Gastrocnemius medialis (tissue), 4 donors: ENCODE measurements around the gene COL27A1. TPM values are rescaled to one million over a fixed set of nuclear protein-coding genes. Genes with fewer than 3 reads are reported as not detected.
"Not testable (repeated sequence)": the region's sequence is repeated elsewhere in the genome, so short reads cannot be mapped to it uniquely, and the experiment has no call there.

Source experiments
- ATAC-seq, 2 donors: fragments of 150-250 bp; one replicate each; pipeline ENCODE4 v1.9.1; 2016
- DNase-seq, 2 donors: peaks; one replicate each; pipeline ENCODE4 v3.0.0-alpha.2; 2019
- H3K27ac ChIP-seq, 4 donors: fragments of 200-600 bp; sonication (generic); 1 replicate in 1 of 4; 2 replicates in 3 of 4; pipeline ENCODE4 v1.5.1; 2016 to 2018; ENCODE audit warnings: mild to moderate bottlenecking in 2 of 4, moderate library complexity in 1 of 4
- H3K27me3 ChIP-seq, 3 donors: fragments of 200-600 bp; sonication (generic) in 2 of 3; 1 replicate in 1 of 3; 2 replicates in 2 of 3; pipeline versions ENCODE4 v1.5.1 to v1.6.0; 2016 to 2019; ENCODE audit warnings: mild to moderate bottlenecking in 1 of 3, moderate library complexity in 1 of 3
- H3K36me3 ChIP-seq, 2 donors: fragments of 200-600 bp; sonication (generic) in 1 of 2; one replicate each; pipeline ENCODE4 v1.5.1; 2017 to 2018
- H3K4me1 ChIP-seq, 2 donors: fragments of 200-600 bp; sonication (generic) in 1 of 2; one replicate each; pipeline ENCODE4 v1.5.1; 2016 to 2017; ENCODE audit warnings: mild to moderate bottlenecking in 2 of 2
- H3K4me3 ChIP-seq, 4 donors: fragments of 200-600 bp; sonication (generic) in 3 of 4; 1 replicate in 1 of 4; 2 replicates in 3 of 4; pipeline ENCODE4 v1.5.1; 2016 to 2019; ENCODE audit warnings: mild to moderate bottlenecking in 2 of 4
- H3K9me3 ChIP-seq, 3 donors: fragments of 200-600 bp; sonication (generic) in 2 of 3; 1 replicate in 1 of 3; 2 replicates in 2 of 3; pipeline ENCODE4 v1.5.1; 2016 to 2019
- POLR2A ChIP-seq, 2 donors: fragments of 450-650 bp; IDR thresholded peaks; one replicate each; pipeline ENCODE4 v1.6.1; 2017; ENCODE audit warnings: antibody characterized with exemption in 2 of 2, mild to moderate bottlenecking in 2 of 2, moderate library complexity in 2 of 2
- in situ Hi-C, 4 donors: fragments of 200-750 bp; cut with MboI; loops; one replicate each; pipeline versions ENCODE4 v1.15.0 to v1.8.0; 2017; ENCODE audit warnings: low sequenced_read_pairs in 4 of 4
- intact Hi-C: fragments of 100-400 bp; cut with DNase I; formaldehyde crosslinking; loops from one replicate; pipeline ENCODE4 v1.15.1; 2023; ENCODE audit warnings: low total_unique reads
- total RNA-seq, 4 donors: library from RNA; depleted of rRNA; stranded (reverse); fragments of >200 nt; gene quantifications; one replicate each; pipeline versions ENCODE4 v1.1.0 to v1.2.3, GENCODE V29; 2016
- TF ChIP-seq, protein P1 (sequence below), 5 experiments: fragments of 450-650 bp in 3 of 5; fragments of 200-600 bp in 2 of 5; sonication (generic) in 2 of 5; IDR thresholded peaks in 4 of 5; conservative IDR thresholded peaks in 1 of 5; 1 replicate in 4 of 5; 2 replicates in 1 of 5; pipeline ENCODE4 v1.5.1; 2016 to 2019; ENCODE audit warnings: antibody characterized with exemption in 5 of 5, mild to moderate bottlenecking in 3 of 5, moderate library complexity in 3 of 5

COL27A1 gene
- total RNA-seq, 4 donors from 2014 or later, result 0.42 to 1.4 (median 0.95) TPM

DNA sequence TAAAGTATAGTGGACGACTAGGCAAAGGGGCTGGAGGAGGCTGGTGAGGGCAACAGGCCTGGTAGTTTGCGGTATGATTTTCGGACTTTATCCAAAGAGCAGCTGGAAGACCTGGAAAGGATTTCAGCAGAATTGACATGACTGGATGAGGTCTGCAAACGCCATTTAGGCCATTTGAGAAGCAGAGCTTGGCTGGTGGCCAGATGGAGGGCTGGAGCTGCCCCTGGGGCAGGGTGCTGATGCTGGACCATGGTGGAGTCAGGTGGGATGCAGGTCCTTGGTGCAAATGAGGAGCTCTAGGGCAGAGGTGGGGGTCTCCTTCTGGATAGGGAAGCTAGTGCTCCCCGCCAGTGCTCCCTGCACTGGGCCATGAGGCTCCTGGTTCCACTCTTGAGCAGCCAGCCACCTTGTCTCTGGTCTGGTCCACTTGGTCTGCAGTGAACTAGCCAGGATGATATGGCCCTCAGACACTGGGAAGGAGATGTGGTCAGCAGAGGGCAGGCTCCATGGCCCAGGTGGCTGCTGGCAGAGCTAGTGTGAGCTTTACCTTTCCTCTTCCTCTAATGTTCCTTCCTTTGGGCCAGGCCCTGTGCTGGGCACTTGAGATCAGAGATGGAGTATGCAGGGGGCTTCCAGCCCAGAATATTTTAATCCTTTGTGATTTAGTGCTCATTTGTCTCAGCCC is 31.4 kb downstream of the COL27A1 start:
- ATAC-seq, result no peak
- in situ Hi-C loops, result no loop called here

DNA sequence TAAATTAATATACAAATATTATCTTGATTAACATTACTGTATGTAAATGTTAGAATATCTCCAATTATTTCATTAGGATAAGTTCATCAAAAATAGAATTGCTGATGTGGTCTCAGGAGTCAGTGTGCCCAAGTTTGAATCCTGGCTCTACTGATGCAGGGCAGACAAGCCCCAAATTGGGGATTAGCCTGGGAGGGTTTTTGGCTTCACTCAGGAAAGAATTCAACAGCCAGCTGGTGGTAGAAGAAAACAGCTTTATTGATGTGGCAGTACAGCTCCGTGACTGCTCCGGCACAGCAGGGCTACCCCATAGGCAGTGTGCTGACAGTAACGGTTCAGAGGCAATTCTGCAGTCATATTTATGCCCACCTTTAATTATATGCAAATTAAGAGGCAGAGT is 32.5 kb downstream of the COL27A1 start:
- in situ Hi-C loops, result no loop called here
- Histone ChIP-seq H3K36me3 (no peaks in the 10 kb centered on the region), H3K9me3 (no peaks in the 10 kb centered on the region), H3K4me3 (no peak overlapping the region), H3K27ac (no peak overlapping the region), H3K4me1 (peaks cover 2 to 3% of the 10 kb centered on the region in 2 donors), H3K27me3 (no peaks in the 10 kb centered on the region)
- no peak for ATAC-seq
- DNase-seq, result no peak
- intact Hi-C loops, result no loop called here
- TF ChIP-seq POLR2A (IDR thresholded peaks at IDR 0.05), result no peak
- TF ChIP-seq, protein P1, sequence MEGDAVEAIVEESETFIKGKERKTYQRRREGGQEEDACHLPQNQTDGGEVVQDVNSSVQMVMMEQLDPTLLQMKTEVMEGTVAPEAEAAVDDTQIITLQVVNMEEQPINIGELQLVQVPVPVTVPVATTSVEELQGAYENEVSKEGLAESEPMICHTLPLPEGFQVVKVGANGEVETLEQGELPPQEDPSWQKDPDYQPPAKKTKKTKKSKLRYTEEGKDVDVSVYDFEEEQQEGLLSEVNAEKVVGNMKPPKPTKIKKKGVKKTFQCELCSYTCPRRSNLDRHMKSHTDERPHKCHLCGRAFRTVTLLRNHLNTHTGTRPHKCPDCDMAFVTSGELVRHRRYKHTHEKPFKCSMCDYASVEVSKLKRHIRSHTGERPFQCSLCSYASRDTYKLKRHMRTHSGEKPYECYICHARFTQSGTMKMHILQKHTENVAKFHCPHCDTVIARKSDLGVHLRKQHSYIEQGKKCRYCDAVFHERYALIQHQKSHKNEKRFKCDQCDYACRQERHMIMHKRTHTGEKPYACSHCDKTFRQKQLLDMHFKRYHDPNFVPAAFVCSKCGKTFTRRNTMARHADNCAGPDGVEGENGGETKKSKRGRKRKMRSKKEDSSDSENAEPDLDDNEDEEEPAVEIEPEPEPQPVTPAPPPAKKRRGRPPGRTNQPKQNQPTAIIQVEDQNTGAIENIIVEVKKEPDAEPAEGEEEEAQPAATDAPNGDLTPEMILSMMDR (IDR thresholded peaks at IDR 0.05 in 4 of 5, conservative IDR thresholded peaks at IDR 0.05 in 1 of 5), result no peak

More for the DNA sequence above, 31.4 kb downstream of the COL27A1 start:
- intact Hi-C loops, result no loop called here
- Histone ChIP-seq H3K4me1 (peaks cover 1 to 5% of the 10 kb centered on the region in 2 donors), H3K36me3 (no peaks in the 10 kb centered on the region), H3K27ac (no peak overlapping the region), H3K27me3 (no peaks in the 10 kb centered on the region), H3K4me3 (no peak overlapping the region), H3K9me3 (no peaks in the 10 kb centered on the region)
- no peak for DNase-seq
- TF ChIP-seq, protein P1 (IDR thresholded peaks at IDR 0.05 in 4 of 5, conservative IDR thresholded peaks at IDR 0.05 in 1 of 5), result no peak
- TF ChIP-seq POLR2A (IDR thresholded peaks at IDR 0.05), result no peak

DNA sequence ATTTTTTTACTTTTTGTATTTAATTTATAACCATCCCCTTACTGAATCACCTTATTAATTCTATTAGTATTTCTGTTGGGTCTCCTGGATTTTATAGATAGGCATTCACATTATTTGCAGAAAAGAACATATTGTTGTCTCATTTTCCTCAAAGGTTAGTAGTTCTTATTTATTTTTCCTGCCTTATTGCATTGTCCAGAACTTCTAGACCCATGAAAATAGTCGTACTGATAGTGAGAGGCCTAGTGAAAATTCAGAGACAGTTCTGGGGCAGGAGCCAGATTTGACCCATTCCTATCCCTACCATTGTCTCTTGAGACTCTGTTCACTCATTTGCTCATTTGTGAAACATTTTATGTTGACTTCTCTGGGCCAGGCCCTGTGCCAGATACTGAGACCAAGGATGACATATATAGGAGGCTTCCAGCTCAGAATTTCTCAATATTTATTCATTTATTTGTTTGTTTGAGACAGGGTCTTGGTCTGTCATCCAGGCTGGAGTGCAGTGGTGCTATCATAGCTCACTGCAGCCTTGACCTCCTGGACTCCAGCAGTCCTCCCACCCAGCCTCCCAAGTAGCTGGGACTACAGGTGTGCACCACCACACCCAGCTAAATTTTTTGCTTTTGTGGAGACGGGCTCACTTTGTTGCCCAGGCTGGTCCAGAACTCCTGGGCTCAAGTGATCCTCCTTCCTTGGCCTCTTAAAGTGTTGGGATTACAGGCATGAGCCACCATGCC is 34.7 kb downstream of the COL27A1 start:
- no peaks in the 10 kb centered on the region for H3K9me3 ChIP-seq
- peaks cover 2 to 11% of the 10 kb centered on the region in 2 donors for H3K4me1 ChIP-seq
- TF ChIP-seq POLR2A (IDR thresholded peaks at IDR 0.05), result no peak
- TF ChIP-seq, protein P1 (IDR thresholded peaks at IDR 0.05 in 4 of 5, conservative IDR thresholded peaks at IDR 0.05 in 1 of 5), result no peak
- H3K4me3 ChIP-seq, result no peak overlapping the region
- H3K36me3 ChIP-seq, result no peaks in the 10 kb centered on the region
- DNase-seq (no peak), ATAC-seq (no peak)
- no peak overlapping the region for H3K27ac ChIP-seq
- H3K27me3 ChIP-seq, result no peaks in the 10 kb centered on the region
- intact Hi-C loops, result loop anchor here (5.0 kb wide), 1 partner anchor 903 kb away; no protein-coding TSS in a partner anchor
- in situ Hi-C loops, result no loop called here

DNA sequence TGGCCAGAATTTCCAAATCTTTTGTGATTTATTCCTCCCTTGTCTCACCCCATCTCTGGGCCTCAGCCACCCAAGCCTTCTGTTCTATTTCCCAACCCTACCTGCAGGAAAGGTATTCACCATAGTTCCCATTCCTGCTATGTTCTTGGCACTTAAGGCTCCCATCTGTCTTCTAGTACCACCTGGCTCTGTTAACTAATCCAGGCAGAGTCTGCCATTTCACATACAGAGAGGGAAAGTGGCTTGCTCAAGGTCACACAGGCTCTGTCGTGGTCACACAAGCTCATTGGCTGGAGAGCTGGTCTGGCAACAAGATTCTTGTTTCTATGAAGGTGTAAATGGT is 35.2 kb downstream of the COL27A1 start:
- Histone ChIP-seq H3K27me3 (no peaks in the 10 kb centered on the region), H3K4me1 (peaks cover 2 to 11% of the 10 kb centered on the region in 2 donors), H3K36me3 (no peaks in the 10 kb centered on the region), H3K9me3 (no peaks in the 10 kb centered on the region), H3K27ac (no peak overlapping the region), H3K4me3 (no peak overlapping the region)
- TF ChIP-seq POLR2A (IDR thresholded peaks at IDR 0.05), result no peak
- TF ChIP-seq, protein P1 (IDR thresholded peaks at IDR 0.05 in 4 of 5, conservative IDR thresholded peaks at IDR 0.05 in 1 of 5), result no peak
- no peak for DNase-seq
- in situ Hi-C loops (no loop called here), intact Hi-C loops (loop anchor here (5.0 kb wide), 1 partner anchor 903 kb away; no protein-coding TSS in a partner anchor)
- ATAC-seq, result no peak

DNA sequence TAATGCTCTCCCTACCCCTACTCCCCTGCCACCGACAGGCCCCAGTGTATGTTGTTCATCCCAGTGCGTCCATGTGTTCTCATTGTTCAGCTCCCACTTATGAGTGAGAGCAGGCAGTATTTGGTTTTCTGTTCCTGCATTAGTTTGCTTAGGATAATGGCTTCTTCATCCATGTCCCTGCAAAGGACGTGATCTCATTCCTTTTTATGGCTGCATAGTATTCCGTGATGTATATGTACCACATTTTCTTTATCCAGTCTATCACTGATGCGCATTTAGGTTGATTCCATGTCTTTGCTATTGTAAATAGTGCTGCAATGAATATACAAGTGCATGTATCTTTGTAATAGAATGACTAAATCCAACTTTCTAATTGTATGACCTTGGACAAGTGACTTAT is 36.1 kb downstream of the COL27A1 start:
- H3K27ac ChIP-seq, H3K4me3 ChIP-seq, DNase-seq, ATAC-seq, in situ Hi-C loops, H3K9me3 ChIP-seq, H3K36me3 ChIP-seq, H3K27me3 ChIP-seq: not testable (repeated sequence)
- intact Hi-C loops, result loop anchor here (5.0 kb wide), 1 partner anchor 904 kb away; no protein-coding TSS in a partner anchor
- peaks cover 2 to 11% of the 10 kb centered on the region in 2 donors for H3K4me1 ChIP-seq
